A673 (cell line): ENCODE data around the gene IL26. TPM values are rescaled to one million over a fixed set of nuclear protein-coding genes. Genes with fewer than 3 reads are reported as not detected.

Experiments used
- BruUV-seq: library from RNA; stranded (reverse); fragments of 400-500 nt; replicated peaks from 2 replicates; lab custom pipeline; 2021; lab: Mats Ljungman, UMichigan
- CTCF ChIA-PET: fragments of 300-600 bp; sonication (Branson Sonifier 250); formaldehyde crosslinking; loops from one replicate; lab custom pipeline; 2022; ENCODE audit warnings: antibody characterized with exemption; lab: Charles Lee
- POLR2A ChIA-PET: fragments of 300-600 bp; sonication (Branson Sonifier 250); formaldehyde crosslinking; loops from one replicate; lab custom pipeline; 2022; ENCODE audit warnings: antibody characterized with exemption; ENCODE audit not compliant: low non-redundant PET; lab: Charles Lee
- DNase-seq: peaks from one replicate; pipeline ENCODE4 v3.0.0-alpha.2; 2015; ENCODE audit warnings: low spot score
- H3K27ac ChIP-seq: fragments of 200-600 bp; sonication (generic); 2 replicates; pipeline ENCODE4 v1.5.1; 2016; ENCODE audit warnings: mixed run types, low read depth, mild to moderate bottlenecking, mixed read lengths, antibody characterized with exemption, low read length; ENCODE audit not compliant: poor library complexity, severe bottlenecking
- H3K27me3 ChIP-seq: fragments of 200-600 bp; sonication (generic); replicated peaks from 2 replicates; pipeline ENCODE4 v1.6.1; 2017; ENCODE audit warnings: mixed run types, low read depth, mild to moderate bottlenecking, mixed read lengths, antibody characterized with exemption, low read length; ENCODE audit not compliant: insufficient read depth, poor library complexity
- H3K36me3 ChIP-seq: fragments of 200-600 bp; sonication (generic); 2 replicates; pipeline ENCODE4 v1.6.1; 2016; ENCODE audit warnings: mixed run types, mild to moderate bottlenecking, mixed read lengths, antibody characterized with exemption, low read length; ENCODE audit not compliant: insufficient read depth, poor library complexity, severe bottlenecking
- H3K4me1 ChIP-seq: fragments of 200-600 bp; sonication (generic); 2 replicates; pipeline ENCODE4 v1.6.1; 2017; ENCODE audit warnings: mixed run types, mild to moderate bottlenecking, mixed read lengths, antibody characterized with exemption, low read length; ENCODE audit not compliant: insufficient read depth, poor library complexity, severe bottlenecking
- H3K4me3 ChIP-seq: fragments of 200-600 bp; sonication (generic); 2 replicates; pipeline ENCODE4 v1.5.1; 2016; ENCODE audit warnings: low read depth, mixed run types, mild to moderate bottlenecking, mixed read lengths, low read length; ENCODE audit not compliant: poor library complexity, severe bottlenecking
- H3K9me3 ChIP-seq: fragments of 200-600 bp; sonication (generic); 2 replicates; pipeline ENCODE4 v1.6.1; 2016; ENCODE audit warnings: mixed run types, low read depth, mild to moderate bottlenecking, mixed read lengths, antibody characterized with exemption, low read length; ENCODE audit not compliant: poor library complexity, severe bottlenecking
- EZH2 ChIP-seq: fragments of 200-600 bp; sonication (generic); IDR thresholded peaks from 2 replicates; pipeline ENCODE4 v1.6.1; 2017; ENCODE audit warnings: borderline replicate concordance, low read depth, mild to moderate bottlenecking, mixed read lengths, antibody characterized with exemption, low read length; ENCODE audit not compliant: poor library complexity, severe bottlenecking
- intact Hi-C: fragments of 100-400 bp; cut with micrococcal nuclease; formaldehyde crosslinking; loops from one replicate; pipeline ENCODE4 v1.10.0; 2022; ENCODE audit not compliant: unreplicated experiment
- total RNA-seq: library from RNA; stranded (reverse); gene quantifications from 2 replicates; pipeline ENCODE4 v1.2.3, GENCODE V29; 2021
- TF ChIP-seq, protein P1 (sequence below): fragments of 300-800, 200-600 bp; sonication (generic); conservative IDR thresholded peaks from 2 replicates; pipeline ENCODE4 v1.5.1; 2017; ENCODE audit warnings: low read depth, mild to moderate bottlenecking, antibody characterized with exemption, low read length, moderate library complexity, mixed read lengths

Gene IL26
- total RNA-seq, 1 experiment from 2014 or later = not detected

DNA sequence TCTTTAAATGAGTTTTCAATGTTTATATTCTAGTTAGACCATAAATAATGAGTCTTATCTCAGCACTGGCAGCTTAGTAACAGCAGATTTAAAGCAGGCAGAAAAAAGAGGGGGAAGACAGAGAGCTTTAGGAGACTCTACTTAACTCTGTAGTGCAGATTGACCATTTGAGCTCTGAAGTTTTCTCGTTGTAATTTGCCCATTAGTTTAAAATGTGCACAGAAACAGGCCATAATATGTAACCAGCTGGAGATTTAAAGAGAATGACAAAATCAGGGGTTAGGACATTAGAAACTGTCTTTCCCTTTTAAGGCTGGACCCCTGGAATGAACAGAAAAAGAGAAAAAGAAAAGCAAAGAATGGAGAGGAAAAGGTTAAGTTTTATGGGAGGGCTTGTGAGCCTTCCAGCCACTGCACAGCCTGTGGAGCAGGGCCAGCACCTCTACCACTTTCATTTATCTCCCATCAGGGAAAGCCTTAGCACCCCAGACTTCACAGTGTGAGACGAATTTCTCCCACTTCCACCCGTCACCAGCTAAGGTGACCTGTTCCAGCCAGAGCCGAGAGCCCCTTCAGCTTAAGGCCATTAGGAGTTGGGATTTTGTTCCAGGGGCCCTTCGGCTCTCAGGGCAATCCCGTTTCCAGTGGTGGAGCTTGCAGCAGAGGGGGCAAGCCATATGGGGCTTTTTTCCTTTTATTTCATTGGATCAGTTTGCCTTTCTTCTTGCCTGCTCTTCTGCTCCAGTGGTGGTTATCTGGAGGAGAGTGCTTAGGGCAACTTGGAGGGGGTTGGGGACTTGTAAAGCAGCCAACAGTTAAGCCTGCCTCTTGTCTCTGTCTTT is 19.8 kb upstream of the IL26 start:
- no peaks in the 10 kb centered on the region for H3K36me3 ChIP-seq
- peaks cover 6% of the 10 kb centered on the region for H3K9me3 ChIP-seq
- no peaks in the 10 kb centered on the region for H3K4me1 ChIP-seq
- no peak overlapping the region for H3K4me3 ChIP-seq
- no peak for DNase-seq
- BruUV-seq = no TSS peak
- no peak overlapping the region for H3K27ac ChIP-seq
- POLR2A ChIA-PET = no interaction called here
- H3K27me3 ChIP-seq = peaks cover 4% of the 10 kb centered on the region
- CTCF ChIA-PET = no interaction called here
- TF ChIP-seq EZH2 = no peak
- TF ChIP-seq, protein P1, sequence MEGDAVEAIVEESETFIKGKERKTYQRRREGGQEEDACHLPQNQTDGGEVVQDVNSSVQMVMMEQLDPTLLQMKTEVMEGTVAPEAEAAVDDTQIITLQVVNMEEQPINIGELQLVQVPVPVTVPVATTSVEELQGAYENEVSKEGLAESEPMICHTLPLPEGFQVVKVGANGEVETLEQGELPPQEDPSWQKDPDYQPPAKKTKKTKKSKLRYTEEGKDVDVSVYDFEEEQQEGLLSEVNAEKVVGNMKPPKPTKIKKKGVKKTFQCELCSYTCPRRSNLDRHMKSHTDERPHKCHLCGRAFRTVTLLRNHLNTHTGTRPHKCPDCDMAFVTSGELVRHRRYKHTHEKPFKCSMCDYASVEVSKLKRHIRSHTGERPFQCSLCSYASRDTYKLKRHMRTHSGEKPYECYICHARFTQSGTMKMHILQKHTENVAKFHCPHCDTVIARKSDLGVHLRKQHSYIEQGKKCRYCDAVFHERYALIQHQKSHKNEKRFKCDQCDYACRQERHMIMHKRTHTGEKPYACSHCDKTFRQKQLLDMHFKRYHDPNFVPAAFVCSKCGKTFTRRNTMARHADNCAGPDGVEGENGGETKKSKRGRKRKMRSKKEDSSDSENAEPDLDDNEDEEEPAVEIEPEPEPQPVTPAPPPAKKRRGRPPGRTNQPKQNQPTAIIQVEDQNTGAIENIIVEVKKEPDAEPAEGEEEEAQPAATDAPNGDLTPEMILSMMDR = no peak
- intact Hi-C loops = no loop called here

DNA sequence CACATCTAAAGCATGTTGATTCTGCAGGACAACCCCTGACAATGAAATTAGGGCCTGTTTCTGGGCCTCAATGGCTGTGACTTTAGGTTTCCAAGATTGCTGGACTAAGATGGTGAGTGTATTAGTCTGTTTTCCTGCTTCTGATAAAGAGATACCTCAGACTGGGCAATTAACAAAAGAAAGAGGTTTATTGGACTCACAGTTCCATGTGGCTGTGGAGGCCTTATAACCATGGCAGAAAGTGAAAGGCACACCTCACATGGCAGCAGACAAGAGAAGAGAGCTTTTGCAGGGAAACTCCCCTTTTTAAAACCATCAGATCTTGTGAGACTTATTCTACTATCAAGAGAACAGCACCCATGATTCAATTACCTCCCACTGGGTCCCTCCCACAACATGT is 17.2 kb upstream of the IL26 start:
- DNase-seq = no peak
- no peaks in the 10 kb centered on the region for H3K4me1 ChIP-seq
- no TSS peak for BruUV-seq
- intact Hi-C loops = no loop called here
- H3K27me3 ChIP-seq = no peaks in the 10 kb centered on the region
- no peak overlapping the region for H3K27ac ChIP-seq
- H3K36me3 ChIP-seq = no peaks in the 10 kb centered on the region
- TF ChIP-seq, protein P1 = no peak
- TF ChIP-seq EZH2 = no peak
- ChIA-PET CTCF (no interaction called here), POLR2A (no interaction called here)
- H3K4me3 ChIP-seq = no peak overlapping the region
- H3K9me3 ChIP-seq = peaks cover 5% of the 10 kb centered on the region

DNA sequence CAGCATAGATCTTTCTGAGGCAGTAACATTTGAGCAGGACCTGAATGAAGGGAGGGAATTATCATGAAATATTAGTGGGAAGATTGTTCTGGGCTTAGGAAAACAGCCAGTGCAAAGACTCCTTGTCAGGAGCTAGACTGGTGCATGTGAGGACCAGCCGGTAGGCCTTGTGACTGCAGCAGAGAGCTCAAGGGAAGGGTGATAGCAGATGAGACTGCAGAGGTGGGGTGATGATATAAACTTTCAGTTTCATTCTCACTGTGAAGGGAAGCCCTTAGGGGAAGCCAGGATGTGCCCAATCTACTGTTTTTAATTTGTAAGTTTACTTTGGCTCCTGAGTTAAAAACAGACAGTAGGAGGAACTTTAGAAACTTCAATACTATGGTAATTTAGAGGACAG is 15.4 kb upstream of the IL26 start:
- no peak overlapping the region for H3K4me3 ChIP-seq
- ChIA-PET CTCF (no interaction called here), POLR2A (no interaction called here)
- DNase-seq = no peak
- intact Hi-C loops = no loop called here
- BruUV-seq = no TSS peak
- H3K4me1 ChIP-seq = no peaks in the 10 kb centered on the region
- no peaks in the 10 kb centered on the region for H3K9me3 ChIP-seq
- TF ChIP-seq EZH2 = no peak
- TF ChIP-seq, protein P1 = no peak
- no peaks in the 10 kb centered on the region for H3K27me3 ChIP-seq
- H3K36me3 ChIP-seq = no peaks in the 10 kb centered on the region
- no peak overlapping the region for H3K27ac ChIP-seq
